Type B pancreatic cell (in vitro differentiated cells): ENCODE measurements around the gene AMBN. TPM values are rescaled to one million over a fixed set of nuclear protein-coding genes. Genes with fewer than 3 reads are reported as not detected.

Experiments used
- DNase-seq: peaks from one replicate; pipeline ENCODE4 v3.0.0; 2021; ENCODE audit warnings: mixed read lengths; ENCODE audit not compliant: unreplicated experiment; ENCODE audit errors: extremely low spot score
- H3K27ac Mint-ChIP-seq: 2 replicates; pipeline ENCODE4 v1.8.0; 2021; ENCODE audit warnings: mild to moderate bottlenecking, mixed read lengths
- H3K27me3 Mint-ChIP-seq: 2 replicates; pipeline ENCODE4 v1.8.0; 2021; ENCODE audit warnings: mixed read lengths
- H3K36me3 Mint-ChIP-seq: 2 replicates; pipeline ENCODE4 v1.8.0; 2021; ENCODE audit warnings: mixed read lengths
- H3K4me1 Mint-ChIP-seq: one replicate; pipeline ENCODE4 v1.8.0; 2021; ENCODE audit warnings: mixed read lengths; ENCODE audit not compliant: unreplicated experiment
- H3K4me3 Mint-ChIP-seq: 2 replicates; pipeline ENCODE4 v1.8.0; 2021; ENCODE audit warnings: mild to moderate bottlenecking, mixed read lengths
- H3K9me3 Mint-ChIP-seq: 2 replicates; pipeline ENCODE4 v1.8.0; 2021; ENCODE audit warnings: mixed read lengths
- CTCF ChIP-seq: fragments of 200-600 bp; sonication (generic); conservative IDR thresholded peaks from 2 replicates; pipeline ENCODE4 v1.5.0; 2021; ENCODE audit warnings: antibody characterized with exemption, mild to moderate bottlenecking
- long read RNA-seq: library from polyadenylated mRNA; unstranded; transcript quantifications from one replicate; pipeline ENCODE4 v2.0.0, GENCODE V29; 2020
- total RNA-seq: library from RNA; stranded (reverse); gene quantifications from 2 replicates; pipeline ENCODE4 v1.2.1, GENCODE V29; 2021; ENCODE audit warnings: low replicate concordance

Gene AMBN
- 0.36 and 0.94 TPM in 2 replicates for total RNA-seq
- long read RNA-seq, partial matches to known transcripts = 1 of 2 reads
- long read RNA-seq, other reads (novel, unspliced or antisense) = 0 of 2 reads

- no peak for TF ChIP-seq CTCF
- Mint-ChIP-seq H3K9me3 (no peaks in the 10 kb centered on the region), H3K4me1 (no peaks in the 10 kb centered on the region), H3K27ac (no peak within 1 kb of the TSS), H3K27me3 (no peaks in the 10 kb centered on the region), H3K36me3 (no peaks in the 10 kb centered on the region), H3K4me3 (no peak within 1 kb of the TSS)
- no peak for DNase-seq
These were observed at the start of gene AMBN for GRCh38 chr4:70591955-70592582. Gene AMBN (plus strand): TSS chr4:70592256. CDS start chr4:70592359, 103 bp downstream.

GRCh38 chr4:70544279-70544868 is 47.7 kb upstream of the AMBN start:
- Mint-ChIP-seq H3K9me3 (no peaks in the 10 kb centered on the region), H3K4me1 (no peaks in the 10 kb centered on the region), H3K27ac (no peak overlapping the region), H3K36me3 (no peaks in the 10 kb centered on the region), H3K4me3 (no peak overlapping the region), H3K27me3 (peaks cover 5% of the 10 kb centered on the region)
- no peak for DNase-seq
- peak; percentile 75 for TF ChIP-seq CTCF

GRCh38 chr4:70556856-70557255 is 35.2 kb upstream of the AMBN start:
- Mint-ChIP-seq H3K36me3 (no peaks in the 10 kb centered on the region), H3K27ac (no peak overlapping the region), H3K4me3 (no peak overlapping the region), H3K4me1 (peaks cover 3% of the 10 kb centered on the region), H3K9me3 (no peaks in the 10 kb centered on the region), H3K27me3 (peaks cover 5% of the 10 kb centered on the region)
- no peak for TF ChIP-seq CTCF
- DNase-seq = no peak

GRCh38 chr4:70559211-70559830 is 32.7 kb upstream of the AMBN start:
- Mint-ChIP-seq H3K36me3 (no peaks in the 10 kb centered on the region), H3K9me3 (no peaks in the 10 kb centered on the region), H3K4me1 (peaks cover 3% of the 10 kb centered on the region), H3K27ac (no peak overlapping the region), H3K4me3 (no peak overlapping the region), H3K27me3 (no peaks in the 10 kb centered on the region)
- TF ChIP-seq CTCF = peak; percentile 86
- DNase-seq = no peak

GRCh38 chr4:70559924-70560323 is 32.1 kb upstream of the AMBN start:
- H3K27ac Mint-ChIP-seq = no peak overlapping the region
- no peak overlapping the region for H3K4me3 Mint-ChIP-seq
- DNase-seq = no peak
- H3K36me3 Mint-ChIP-seq = no peaks in the 10 kb centered on the region
- peaks cover 3% of the 10 kb centered on the region for H3K4me1 Mint-ChIP-seq
- TF ChIP-seq CTCF = no peak
- no peaks in the 10 kb centered on the region for H3K9me3 Mint-ChIP-seq
- H3K27me3 Mint-ChIP-seq = no peaks in the 10 kb centered on the region
